GM12801 (cell line): ENCODE results near the gene CYP27B1.

Source experiments
- TF ChIP-seq, protein P1 (sequence below): IDR thresholded peaks from one replicate; pipeline ENCODE4 v1.5.1; 2011; ENCODE audit warnings: control low read depth; ENCODE audit not compliant: insufficient read length; ENCODE audit errors: extremely low read depth

CYP27B1 gene

DNA sequence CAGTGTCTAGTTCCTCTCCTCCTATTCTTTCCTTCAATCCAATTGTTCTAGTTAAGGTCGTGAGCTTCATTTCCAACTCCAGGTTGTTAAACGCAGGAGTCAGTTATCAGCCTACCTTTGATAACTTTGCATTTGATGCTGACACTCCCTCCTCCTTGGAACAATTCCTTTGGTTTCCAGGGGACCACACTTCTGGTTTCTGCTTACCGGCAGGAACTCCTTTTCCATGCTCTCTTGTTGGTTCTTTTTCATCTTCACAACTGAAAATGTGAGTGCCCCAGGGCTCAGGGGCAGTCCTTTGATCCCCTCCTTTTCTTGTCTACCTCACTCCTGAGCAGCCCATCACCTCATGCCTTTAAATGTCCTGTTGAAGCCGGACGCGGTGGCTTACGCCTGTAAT lies 10.5 kb upstream of the CYP27B1 start:
- TF ChIP-seq, protein P1, sequence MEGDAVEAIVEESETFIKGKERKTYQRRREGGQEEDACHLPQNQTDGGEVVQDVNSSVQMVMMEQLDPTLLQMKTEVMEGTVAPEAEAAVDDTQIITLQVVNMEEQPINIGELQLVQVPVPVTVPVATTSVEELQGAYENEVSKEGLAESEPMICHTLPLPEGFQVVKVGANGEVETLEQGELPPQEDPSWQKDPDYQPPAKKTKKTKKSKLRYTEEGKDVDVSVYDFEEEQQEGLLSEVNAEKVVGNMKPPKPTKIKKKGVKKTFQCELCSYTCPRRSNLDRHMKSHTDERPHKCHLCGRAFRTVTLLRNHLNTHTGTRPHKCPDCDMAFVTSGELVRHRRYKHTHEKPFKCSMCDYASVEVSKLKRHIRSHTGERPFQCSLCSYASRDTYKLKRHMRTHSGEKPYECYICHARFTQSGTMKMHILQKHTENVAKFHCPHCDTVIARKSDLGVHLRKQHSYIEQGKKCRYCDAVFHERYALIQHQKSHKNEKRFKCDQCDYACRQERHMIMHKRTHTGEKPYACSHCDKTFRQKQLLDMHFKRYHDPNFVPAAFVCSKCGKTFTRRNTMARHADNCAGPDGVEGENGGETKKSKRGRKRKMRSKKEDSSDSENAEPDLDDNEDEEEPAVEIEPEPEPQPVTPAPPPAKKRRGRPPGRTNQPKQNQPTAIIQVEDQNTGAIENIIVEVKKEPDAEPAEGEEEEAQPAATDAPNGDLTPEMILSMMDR: no peak

DNA sequence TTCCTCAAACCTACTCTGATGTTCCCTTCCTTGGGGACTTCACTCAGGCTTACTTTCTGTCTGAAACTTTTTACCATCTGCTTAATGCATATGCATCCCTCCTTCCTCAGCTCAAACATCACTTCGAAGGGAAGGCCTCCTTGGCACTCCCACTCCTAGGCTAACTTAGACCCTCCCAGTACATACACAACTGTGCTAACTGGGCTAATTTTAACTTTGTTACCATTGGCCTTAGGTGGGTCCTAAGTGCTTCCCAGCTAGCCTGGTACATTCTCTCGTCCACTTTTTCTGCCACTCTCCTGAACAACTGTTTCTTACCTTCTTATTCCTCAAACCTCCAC lies 9.3 kb upstream of the CYP27B1 start:
- TF ChIP-seq, protein P1: no peak

DNA sequence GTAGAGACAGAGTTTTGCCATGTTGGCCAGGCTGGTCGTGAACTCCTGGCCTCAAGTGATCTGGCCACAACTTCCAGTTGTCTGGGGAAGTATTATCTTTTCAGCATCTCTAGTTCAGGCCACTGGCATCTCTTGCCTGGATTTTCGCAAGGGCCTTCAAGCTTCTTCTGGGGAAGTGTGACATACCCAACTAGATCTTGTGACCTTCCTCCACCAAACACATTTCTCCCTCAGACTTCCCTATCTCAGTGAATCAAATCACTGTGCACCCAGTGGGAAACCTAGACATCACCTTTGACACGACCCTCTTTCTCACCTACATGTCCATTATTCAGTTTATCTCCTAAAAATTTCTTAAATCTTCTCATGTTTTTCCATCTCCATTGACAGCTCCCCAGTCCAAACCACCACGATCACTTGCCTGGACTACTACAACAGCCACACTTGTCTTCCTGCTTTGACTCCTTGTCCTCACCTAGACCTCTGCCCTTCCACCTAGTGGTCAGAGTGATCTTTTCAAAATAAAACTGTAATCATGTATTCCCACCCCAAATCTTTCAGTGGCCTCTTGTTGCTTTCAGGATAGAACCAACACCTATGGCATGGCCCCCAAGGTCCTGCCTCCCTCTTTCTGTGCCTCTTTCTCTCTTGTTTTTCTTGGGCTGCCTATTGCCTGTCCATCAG lies 8.8 kb upstream of the CYP27B1 start:
- TF ChIP-seq, protein P1: no peak

DNA sequence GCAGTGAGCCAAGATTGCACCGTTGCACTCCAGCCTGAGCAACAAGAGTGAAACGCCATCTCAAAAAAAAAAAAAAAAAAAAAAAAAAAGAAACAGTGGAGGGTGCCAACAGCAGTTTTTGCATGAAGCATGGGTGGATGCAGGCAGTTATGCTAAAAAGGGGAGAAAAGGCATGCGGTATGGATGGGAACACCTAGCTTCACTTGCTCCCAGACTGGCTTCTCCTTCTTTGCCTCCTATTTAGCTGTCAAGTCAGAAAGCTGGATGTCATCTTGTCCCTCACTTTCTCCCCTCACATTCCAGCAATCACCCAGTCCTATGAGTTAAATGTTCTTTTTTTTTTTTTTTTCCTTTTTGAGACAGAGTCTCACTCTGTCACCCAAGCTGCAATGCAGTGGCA lies 8.2 kb upstream of the CYP27B1 start:
- TF ChIP-seq, protein P1: no peak

DNA sequence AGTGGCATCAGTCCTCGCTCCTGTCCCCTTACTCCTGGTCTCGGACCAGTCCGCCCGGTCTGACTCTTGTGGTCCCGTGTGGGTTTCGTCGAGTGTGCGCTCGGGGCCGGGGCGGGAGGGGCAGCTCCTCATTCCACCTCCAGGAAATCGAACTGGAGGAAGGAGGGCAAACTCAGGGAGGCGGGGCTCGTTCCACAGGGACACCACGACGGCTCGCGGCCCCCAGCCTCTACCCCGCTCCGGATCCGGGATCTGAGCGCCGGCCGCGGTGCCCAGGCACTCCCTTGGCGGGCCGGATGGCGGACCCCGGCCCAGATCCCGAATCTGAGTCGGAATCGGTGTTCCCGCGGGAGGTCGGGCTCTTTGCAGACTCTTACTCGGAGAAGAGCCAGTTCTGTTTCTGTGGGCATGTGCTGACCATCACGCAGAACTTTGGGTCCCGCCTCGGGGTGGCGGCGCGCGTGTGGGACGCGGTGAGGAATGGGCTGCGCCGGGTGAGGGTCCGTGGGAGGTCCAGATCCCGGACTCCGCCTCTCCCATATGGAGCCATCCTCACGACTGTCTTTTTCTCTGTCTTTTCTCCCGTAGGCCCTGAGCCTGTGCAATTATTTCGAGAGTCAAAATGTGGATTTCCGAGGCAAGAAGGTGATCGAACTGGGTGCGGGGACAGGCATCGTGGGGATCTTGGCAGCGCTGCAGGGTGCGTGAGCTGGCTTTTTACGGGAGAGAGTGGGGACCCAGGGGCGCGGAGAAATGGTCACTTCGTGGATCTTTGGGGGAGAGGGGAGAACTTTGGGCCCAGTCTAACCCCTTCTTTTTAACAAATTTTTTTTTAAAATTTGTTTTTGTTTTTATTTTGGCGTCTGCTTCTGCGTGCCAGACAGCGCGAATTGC lies 5.8 kb upstream of the CYP27B1 start, which contains the start of gene EEF1AKMT3:
Gene EEF1AKMT3, plus strand, starts transcription at position 186 of the 894 bp plus-strand sequence. Its CDS starts 111 bp downstream, at position 297.
- TF ChIP-seq, protein P1: no peak

DNA sequence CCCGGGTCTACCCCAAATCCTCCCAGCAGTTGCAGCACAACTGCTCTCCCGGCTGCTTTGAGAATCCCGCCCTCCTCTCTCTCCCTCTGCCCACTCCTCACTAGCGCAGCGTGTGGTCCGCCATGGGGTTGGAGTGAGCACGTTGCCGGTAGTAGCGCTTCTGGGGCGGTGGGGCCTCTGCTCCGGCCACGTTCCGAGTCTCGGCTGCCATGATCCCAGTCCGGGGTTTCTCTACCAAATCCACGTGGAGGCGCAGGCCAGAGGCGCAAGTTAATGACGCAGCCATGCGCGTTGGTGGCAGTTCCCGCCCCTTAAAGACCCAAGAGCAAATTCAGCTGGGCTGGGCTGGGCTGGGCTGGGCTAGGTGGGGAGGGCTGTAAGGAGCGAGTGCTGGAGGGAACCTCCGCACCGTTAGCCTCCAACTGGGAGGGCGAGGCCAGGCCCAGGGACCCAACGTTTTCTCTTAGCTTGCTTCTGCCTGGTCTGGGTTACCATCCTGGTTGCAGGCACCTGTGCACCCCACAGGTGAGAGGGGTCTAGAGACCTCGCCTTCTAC lies 5.1 kb upstream of the CYP27B1 start, which contains the start of gene METTL1:
Gene METTL1, minus strand, starts transcription at position 233 of the 556 bp plus-strand sequence. Its CDS starts 22 bp downstream, at position 211.
- TF ChIP-seq, protein P1: no peak

DNA sequence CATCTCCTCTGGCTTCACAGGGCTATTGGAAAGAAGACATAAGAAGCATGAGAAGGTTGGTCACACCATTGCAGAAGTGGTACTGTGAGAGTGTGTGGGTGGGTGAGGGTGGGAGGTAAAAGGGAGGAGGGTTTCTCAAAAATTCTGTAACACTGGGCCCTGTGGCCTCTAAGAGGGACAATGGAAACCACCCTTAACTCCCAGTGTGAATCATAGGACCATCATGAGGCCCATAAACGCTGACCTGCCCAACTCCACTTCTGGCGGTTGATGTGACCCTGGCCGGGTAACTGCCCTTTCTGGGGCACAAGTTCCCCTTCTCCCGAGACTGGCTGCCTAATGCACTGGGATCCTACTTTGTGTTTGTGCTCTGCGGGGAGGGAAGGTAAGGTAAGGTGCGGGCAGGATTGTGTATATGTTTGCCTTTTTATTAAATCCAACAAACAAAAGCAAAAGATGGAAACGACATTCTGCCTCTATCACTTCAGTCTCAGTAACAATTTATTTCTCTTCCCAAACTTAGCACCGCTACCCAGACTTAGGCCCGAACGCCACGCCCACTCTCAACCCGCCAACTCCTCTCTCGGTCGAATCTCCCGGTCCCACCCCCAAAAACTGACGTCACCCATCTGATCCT lies 4.5 kb upstream of the CYP27B1 start:
- TF ChIP-seq, protein P1: no peak
